ENCODE measurements around the gene SPATS2L.
A peak's percentile ranks its signal among the peaks of the same experiment; 100 is the strongest.

The SPATS2L gene

GRCh38 chr2:200382874-200383273 lies 76.4 kb downstream of the SPATS2L start:
- Histone ChIP-seq H3K36me3 (ENCODE audit: control insufficient read depth, insufficient read depth, low read length) (no peaks in the 10 kb centered on the region), H3K4me3 (replicated peaks; ENCODE audit: low read depth, low read length) (no peak overlapping the region), H3K27me3 (replicated peaks; ENCODE audit: control insufficient read depth, insufficient read depth, low read length) (no peaks in the 10 kb centered on the region)
- DNase-seq (ENCODE audit: extremely low read depth, insufficient read length): no peak
- TF ChIP-seq CTCF (IDR thresholded peaks at IDR 0.05; ENCODE audit: insufficient read depth, low read length, poor library complexity, severe bottlenecking): no peak

DNA sequence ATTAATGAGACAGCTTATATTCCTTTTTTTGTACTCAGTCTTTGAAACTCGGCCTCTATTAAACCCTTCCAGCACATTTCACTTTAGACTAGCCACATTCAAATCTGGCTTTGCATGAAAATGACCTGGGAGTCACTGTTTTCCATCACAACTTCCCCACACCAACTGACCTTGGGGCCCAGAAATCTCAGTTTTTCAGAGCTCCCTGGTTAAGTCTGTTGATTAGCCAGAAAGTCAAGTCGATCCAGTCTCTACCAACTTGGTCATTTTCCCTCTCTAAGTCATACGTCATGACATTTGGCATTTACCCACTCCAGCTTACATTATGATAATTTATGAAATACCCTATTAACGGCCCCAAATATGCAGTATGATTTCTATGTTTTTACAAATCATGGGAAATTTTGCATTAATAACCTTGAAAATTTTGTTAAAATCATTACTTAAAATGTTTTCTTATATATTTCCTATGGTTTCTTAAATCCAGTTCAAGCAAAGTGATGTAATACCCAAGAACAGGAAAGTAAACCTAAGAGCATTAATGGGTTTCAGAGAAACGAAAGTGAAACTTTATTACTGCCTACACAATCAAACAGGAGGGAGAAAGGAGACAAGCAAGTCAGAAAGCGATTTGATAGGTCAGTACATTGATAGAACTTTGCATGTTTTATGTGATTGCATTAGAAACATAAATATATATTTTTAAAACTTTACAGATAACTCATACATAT lies 77.1 kb downstream of the SPATS2L start:
- Histone ChIP-seq H3K4me3 (replicated peaks; ENCODE audit: low read depth, low read length) (no peak overlapping the region), H3K36me3 (ENCODE audit: control insufficient read depth, insufficient read depth, low read length) (no peaks in the 10 kb centered on the region), H3K27me3 (replicated peaks; ENCODE audit: control insufficient read depth, insufficient read depth, low read length) (no peaks in the 10 kb centered on the region)
- no peak for TF ChIP-seq CTCF (IDR thresholded peaks at IDR 0.05; ENCODE audit: insufficient read depth, low read length, poor library complexity, severe bottlenecking)
- DNase-seq (ENCODE audit: extremely low read depth, insufficient read length): peak; percentile 48

GRCh38 chr2:200385063-200385635 lies 78.7 kb downstream of the SPATS2L start:
- Histone ChIP-seq H3K36me3 (ENCODE audit: control insufficient read depth, insufficient read depth, low read length) (peaks cover 2% of the 10 kb centered on the region; the same call in 1 of the 2 replicates), H3K4me3 (replicated peaks; ENCODE audit: low read depth, low read length) (no peak overlapping the region), H3K27me3 (replicated peaks; ENCODE audit: control insufficient read depth, insufficient read depth, low read length) (no peaks in the 10 kb centered on the region)
- no peak for DNase-seq (ENCODE audit: extremely low read depth, insufficient read length)
- TF ChIP-seq CTCF (IDR thresholded peaks at IDR 0.05; ENCODE audit: insufficient read depth, low read length, poor library complexity, severe bottlenecking): no peak

DNA sequence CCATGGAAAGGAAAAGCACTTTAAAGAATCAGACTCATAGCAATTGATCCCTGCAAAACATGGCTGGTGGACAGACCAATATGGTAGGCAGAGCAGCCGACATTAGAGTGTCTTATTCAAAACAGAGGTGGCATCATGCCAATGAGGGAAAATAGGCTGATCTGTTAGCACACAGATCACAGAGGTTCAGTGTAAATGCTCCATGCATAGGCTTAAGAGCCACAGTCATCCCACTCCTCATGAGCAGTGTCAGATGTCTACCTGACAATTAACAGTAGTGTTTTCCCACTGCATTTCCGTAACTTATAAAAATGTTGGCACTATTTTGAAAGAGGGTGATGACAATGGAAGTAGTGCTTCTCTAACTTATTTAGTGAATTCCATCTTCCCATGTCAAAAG lies 86.7 kb downstream of the SPATS2L start:
- Histone ChIP-seq H3K36me3 (ENCODE audit: control insufficient read depth, insufficient read depth, low read length) (peaks cover 2% of the 10 kb centered on the region; the same call in 1 of the 2 replicates), H3K27me3 (replicated peaks; ENCODE audit: control insufficient read depth, insufficient read depth, low read length) (no peaks in the 10 kb centered on the region), H3K4me3 (replicated peaks; ENCODE audit: low read depth, low read length) (no peak overlapping the region)
- no peak for DNase-seq (ENCODE audit: extremely low read depth, insufficient read length)
- no peak for TF ChIP-seq CTCF (IDR thresholded peaks at IDR 0.05; ENCODE audit: insufficient read depth, low read length, poor library complexity, severe bottlenecking)

- Histone ChIP-seq H3K4me3 (replicated peaks; ENCODE audit: low read depth, low read length) (no peak overlapping the region), H3K36me3 (ENCODE audit: control insufficient read depth, insufficient read depth, low read length) (peaks cover 2% of the 10 kb centered on the region; the same call in 1 of the 2 replicates), H3K27me3 (replicated peaks; ENCODE audit: control insufficient read depth, insufficient read depth, low read length) (no peaks in the 10 kb centered on the region)
- TF ChIP-seq CTCF (IDR thresholded peaks at IDR 0.05; ENCODE audit: insufficient read depth, low read length, poor library complexity, severe bottlenecking): no peak
- DNase-seq (ENCODE audit: extremely low read depth, insufficient read length): no peak
Observed at GRCh38 chr2:200394045-200394444, 87.6 kb downstream of the SPATS2L start.

Measured in GM06990 (cell line).